DND-41 (cell line): ENCODE measurements around the gene ATG13.
A peak's percentile ranks its signal among the peaks of the same experiment; 100 is the strongest.

Experiments
- ATAC-seq: fragments of 200-7000 bp; cut with Tn5 transposase; 3 replicates; pipeline ENCODE4 v1.9.1; 2021; ENCODE audit warnings: low read depth; ENCODE audit not compliant: insufficient read depth
- DNase-seq: peaks from one replicate; pipeline ENCODE4 v3.0.0-alpha.2; 2020
- H2AFZ ChIP-seq: 2 replicates; pipeline ENCODE4 v1.6.0; 2012; ENCODE audit warnings: low read depth, low read length
- H3K27ac ChIP-seq: 2 replicates; pipeline ENCODE4 v1.5.1; 2012; ENCODE audit warnings: low read length, inconsistent platforms
- H3K27me3 ChIP-seq: fragments of 200-600 bp; sonication (generic); 2 replicates; pipeline ENCODE4 v1.6.0; 2012; ENCODE audit warnings: low read length, mild to moderate bottlenecking, inconsistent platforms; ENCODE audit not compliant: insufficient read depth, poor library complexity
- H3K36me3 ChIP-seq: 2 replicates; pipeline ENCODE4 v1.5.1; 2012; ENCODE audit warnings: low read length, inconsistent platforms; ENCODE audit not compliant: insufficient read depth
- H3K4me1 ChIP-seq: 2 replicates; pipeline ENCODE4 v1.5.1; 2012; ENCODE audit warnings: mild to moderate bottlenecking, low read length; ENCODE audit not compliant: insufficient read depth
- H3K4me2 ChIP-seq: 2 replicates; pipeline ENCODE4 v1.6.0; 2012; ENCODE audit warnings: mild to moderate bottlenecking, moderate library complexity, low read length, inconsistent platforms; ENCODE audit not compliant: insufficient read depth
- H3K4me3 ChIP-seq, 2 experiments: fragments of 200-600 bp in 1 of 2; shearing (Covaris generic) in 1 of 2; 2 replicates each; pipeline ENCODE4 v1.5.1; 2012 to 2016; ENCODE audit warnings: inconsistent platforms in 2 of 2, low read length in 2 of 2, mild to moderate bottlenecking in 2 of 2, low read depth in 1 of 2, moderate library complexity in 1 of 2
- H3K79me2 ChIP-seq: 2 replicates; pipeline ENCODE4 v1.6.0; 2012; ENCODE audit warnings: low read length, inconsistent platforms; ENCODE audit not compliant: insufficient read depth
- H3K9ac ChIP-seq: 2 replicates; pipeline ENCODE4 v1.6.0; 2012; ENCODE audit warnings: low read depth, mild to moderate bottlenecking, inconsistent platforms, low read length, moderate library complexity
- H3K9me3 ChIP-seq: 2 replicates; pipeline ENCODE4 v1.5.1; 2012; ENCODE audit warnings: low read length, moderate library complexity, mild to moderate bottlenecking, inconsistent platforms; ENCODE audit not compliant: insufficient read depth, severe bottlenecking
- H4K20me1 ChIP-seq: 2 replicates; pipeline ENCODE4 v1.6.0; 2012; ENCODE audit warnings: low read length; ENCODE audit not compliant: insufficient read depth
- EZH2 ChIP-seq: IDR thresholded peaks from 3 replicates; pipeline ENCODE4 v1.6.1; 2012; ENCODE audit warnings: borderline replicate concordance, low read depth, mild to moderate bottlenecking, moderate library complexity, low read length, inconsistent platforms; ENCODE audit not compliant: severe bottlenecking
- TF ChIP-seq, protein P1 (sequence below): IDR thresholded peaks from 2 replicates; pipeline ENCODE4 v1.5.1; 2012; ENCODE audit warnings: borderline replicate concordance, low read length, moderate library complexity, mild to moderate bottlenecking; ENCODE audit not compliant: poor library complexity, severe bottlenecking; ENCODE audit errors: extremely low read depth

Gene ATG13

DNA sequence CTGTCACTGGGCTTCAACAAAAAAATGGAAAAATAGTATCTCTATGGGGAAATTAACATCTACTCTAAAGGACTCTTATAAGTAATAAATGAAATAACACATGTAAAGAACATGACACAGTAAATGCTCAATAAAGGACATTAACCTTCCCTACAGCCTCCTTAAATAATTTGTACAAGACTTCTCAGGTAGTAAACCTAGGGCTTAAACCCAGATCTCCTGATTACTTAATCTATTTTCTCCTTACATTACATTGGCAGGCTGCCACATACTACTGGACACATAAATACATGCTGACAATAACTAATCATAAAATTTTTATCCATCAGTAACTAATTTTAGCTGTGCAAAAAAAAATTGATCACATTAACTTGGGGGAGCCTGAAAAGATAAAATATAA, 28.4 kb upstream of the ATG13 start:
- Histone ChIP-seq H3K4me3 (no peak overlapping the region), H3K36me3 (peaks cover 11% of the 10 kb centered on the region), H3K4me2 (0 out of 2 replicates have a peak overlapping the region, but pooled peaks have one; percentile 22), H3K27me3 (no peaks in the 10 kb centered on the region), H3K27ac (no peak overlapping the region), H2AFZ (no peak overlapping the region), H3K79me2 (peaks cover 91% of the 10 kb centered on the region), H3K9ac (no peak overlapping the region), H3K9me3 (no peaks in the 10 kb centered on the region), H4K20me1 (peaks cover 26% of the 10 kb centered on the region), H3K4me1 (peaks cover 32% of the 10 kb centered on the region)
- DNase-seq, result no peak
- no peak for TF ChIP-seq EZH2
- TF ChIP-seq, protein P1, sequence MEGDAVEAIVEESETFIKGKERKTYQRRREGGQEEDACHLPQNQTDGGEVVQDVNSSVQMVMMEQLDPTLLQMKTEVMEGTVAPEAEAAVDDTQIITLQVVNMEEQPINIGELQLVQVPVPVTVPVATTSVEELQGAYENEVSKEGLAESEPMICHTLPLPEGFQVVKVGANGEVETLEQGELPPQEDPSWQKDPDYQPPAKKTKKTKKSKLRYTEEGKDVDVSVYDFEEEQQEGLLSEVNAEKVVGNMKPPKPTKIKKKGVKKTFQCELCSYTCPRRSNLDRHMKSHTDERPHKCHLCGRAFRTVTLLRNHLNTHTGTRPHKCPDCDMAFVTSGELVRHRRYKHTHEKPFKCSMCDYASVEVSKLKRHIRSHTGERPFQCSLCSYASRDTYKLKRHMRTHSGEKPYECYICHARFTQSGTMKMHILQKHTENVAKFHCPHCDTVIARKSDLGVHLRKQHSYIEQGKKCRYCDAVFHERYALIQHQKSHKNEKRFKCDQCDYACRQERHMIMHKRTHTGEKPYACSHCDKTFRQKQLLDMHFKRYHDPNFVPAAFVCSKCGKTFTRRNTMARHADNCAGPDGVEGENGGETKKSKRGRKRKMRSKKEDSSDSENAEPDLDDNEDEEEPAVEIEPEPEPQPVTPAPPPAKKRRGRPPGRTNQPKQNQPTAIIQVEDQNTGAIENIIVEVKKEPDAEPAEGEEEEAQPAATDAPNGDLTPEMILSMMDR, result no peak
- no peak for ATAC-seq

DNA sequence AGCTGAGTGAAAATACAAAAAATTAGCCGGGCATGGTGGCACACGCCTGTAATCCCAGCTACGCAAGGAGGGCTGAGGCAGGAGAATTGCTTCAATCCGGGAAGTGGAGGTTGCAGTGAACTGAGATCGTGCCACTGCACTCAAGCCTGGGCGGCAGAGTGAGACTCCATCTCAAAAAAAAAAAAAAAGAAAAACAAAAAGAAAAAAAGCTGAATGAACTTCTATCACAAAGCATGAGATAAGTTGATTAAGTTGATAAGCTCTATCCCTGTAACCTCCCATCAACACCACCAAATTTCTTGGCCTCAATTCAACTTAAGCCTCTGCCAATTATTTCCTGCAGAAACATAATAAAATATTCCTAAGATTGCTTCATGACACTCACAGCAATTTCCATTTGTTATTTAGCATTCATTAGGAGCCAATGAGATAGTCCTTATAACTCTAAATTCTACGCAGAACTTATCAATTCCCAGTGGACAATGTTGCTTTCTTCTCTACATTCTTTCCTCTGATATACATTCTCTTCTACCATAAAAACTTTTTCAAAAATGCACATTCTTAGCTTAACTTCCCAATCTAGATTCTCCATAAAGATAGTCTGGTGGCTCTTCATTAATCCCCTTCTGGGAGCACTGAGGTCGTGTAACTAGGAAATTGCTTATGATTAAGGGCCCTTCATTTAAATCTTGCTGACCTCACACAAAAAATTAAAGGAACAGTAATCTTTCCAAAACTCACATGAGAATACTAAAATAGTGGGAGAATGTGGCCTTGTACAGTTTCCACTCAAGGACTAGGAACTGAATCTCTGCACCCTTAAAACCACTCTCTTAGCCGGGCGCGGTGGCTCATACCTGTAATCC, 26.4 kb upstream of the ATG13 start:
- H3K36me3 ChIP-seq, result peaks cover 6% of the 10 kb centered on the region
- H3K4me2 ChIP-seq, result peak overlapping the region; percentile 79
- peaks cover 26% of the 10 kb centered on the region for H4K20me1 ChIP-seq
- H2AFZ ChIP-seq, result no peak overlapping the region
- H3K9ac ChIP-seq, result no peak overlapping the region
- peak overlapping the region in 1 of 2 experiments; percentile 18; a peak in 1 of 4 replicates for H3K4me3 ChIP-seq
- no peaks in the 10 kb centered on the region for H3K27me3 ChIP-seq
- ATAC-seq, result no peak
- peaks cover 86% of the 10 kb centered on the region for H3K79me2 ChIP-seq
- no peak for DNase-seq
- H3K9me3 ChIP-seq, result no peaks in the 10 kb centered on the region
- TF ChIP-seq, protein P1, result no peak
- TF ChIP-seq EZH2, result no peak
- H3K4me1 ChIP-seq, result peaks cover 41% of the 10 kb centered on the region
- H3K27ac ChIP-seq, result peak overlapping the region; percentile 36; the same call in 1 of the 2 replicates

DNA sequence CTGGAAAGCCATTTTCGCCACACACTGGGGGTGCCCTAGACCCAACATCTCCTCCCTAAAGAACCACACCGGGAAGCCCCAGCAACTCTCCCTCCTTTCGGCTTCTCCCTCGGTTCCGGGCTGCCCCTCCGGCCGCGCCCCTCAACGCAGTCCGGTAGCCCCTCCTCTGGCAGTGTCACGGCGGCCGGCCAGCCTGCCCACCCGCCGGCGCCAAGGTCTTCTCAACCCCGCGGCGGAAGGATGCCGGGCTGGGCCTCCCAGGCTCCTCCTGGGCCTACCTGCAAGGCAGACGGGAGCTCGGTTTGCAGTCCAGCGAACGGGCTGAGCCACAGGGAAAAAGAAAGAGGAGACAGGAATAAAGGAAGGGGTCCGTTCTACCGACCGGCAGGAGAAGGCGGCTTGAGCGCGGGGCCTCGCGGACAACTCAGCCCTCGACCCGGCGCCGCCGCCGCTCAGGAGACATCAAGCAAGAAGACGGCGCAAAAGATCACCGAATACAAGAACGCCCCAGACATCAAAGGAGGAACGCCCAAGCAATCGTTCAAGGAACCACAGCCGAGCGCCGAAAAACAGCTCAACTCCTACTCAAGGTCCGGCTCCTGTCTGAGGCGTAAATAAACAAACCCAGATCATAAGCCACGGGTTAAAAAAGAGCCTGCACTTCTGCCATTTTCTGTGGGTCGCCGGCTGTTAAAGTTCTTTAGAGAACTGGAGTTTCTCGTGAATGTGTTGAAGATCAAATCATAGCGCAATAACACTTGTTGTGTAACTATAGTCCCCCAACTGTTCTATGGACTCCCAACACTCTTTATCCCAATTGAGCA, 23.6 kb upstream of the ATG13 start, which contains the start of gene AMBRA1:
AMBRA1 (minus strand) TSS at position 474 of the 824 bp plus-strand sequence. CDS start 45,643 bp downstream, outside the sequence.
- H3K27ac ChIP-seq, result peak within 1 kb of the TSS; percentile 89
- H3K9ac ChIP-seq, result peak within 1 kb of the TSS; percentile 83
- H3K4me1 ChIP-seq, result peaks cover 41% of the 10 kb centered on the region
- H2AFZ ChIP-seq, result peak within 1 kb of the TSS; percentile 83
- H3K36me3 ChIP-seq, result no peaks in the 10 kb centered on the region; the same call in 1 of the 2 replicates
- peak within 1 kb of the TSS; percentile 79 for H3K4me2 ChIP-seq
- TF ChIP-seq, protein P1, result no peak
- TF ChIP-seq EZH2, result no peak
- H3K4me3 ChIP-seq, result peak within 1 kb of the TSS; percentile 81 to 93
- no peaks in the 10 kb centered on the region for H3K27me3 ChIP-seq
- DNase-seq (peak; percentile 92), ATAC-seq (peak; percentile 95)
- peaks cover 58% of the 10 kb centered on the region for H3K79me2 ChIP-seq
- peaks cover 24% of the 10 kb centered on the region for H4K20me1 ChIP-seq
- H3K9me3 ChIP-seq, result no peaks in the 10 kb centered on the region
